C4-2B (cell line): ENCODE results near the gene SPSB1.

ENCODE experiments used
- H3K27ac ChIP-seq: fragments of 450-650 bp; 2 replicates; pipeline ENCODE4 v1.5.1; 2017
- ZFX ChIP-seq: fragments of 450-650 bp; IDR thresholded peaks from 2 replicates; pipeline ENCODE4 v1.6.1; 2017
- TF ChIP-seq, protein P1 (sequence below): fragments of 450-650 bp; conservative IDR thresholded peaks from 2 replicates; pipeline ENCODE4 v1.5.1; 2017; ENCODE audit warnings: mild to moderate bottlenecking

SPSB1 gene

GRCh38 chr1:9246841-9247785 is 45.6 kb upstream of the SPSB1 start:
- no peak overlapping the region for H3K27ac ChIP-seq
- TF ChIP-seq ZFX, result no peak
- TF ChIP-seq, protein P1, sequence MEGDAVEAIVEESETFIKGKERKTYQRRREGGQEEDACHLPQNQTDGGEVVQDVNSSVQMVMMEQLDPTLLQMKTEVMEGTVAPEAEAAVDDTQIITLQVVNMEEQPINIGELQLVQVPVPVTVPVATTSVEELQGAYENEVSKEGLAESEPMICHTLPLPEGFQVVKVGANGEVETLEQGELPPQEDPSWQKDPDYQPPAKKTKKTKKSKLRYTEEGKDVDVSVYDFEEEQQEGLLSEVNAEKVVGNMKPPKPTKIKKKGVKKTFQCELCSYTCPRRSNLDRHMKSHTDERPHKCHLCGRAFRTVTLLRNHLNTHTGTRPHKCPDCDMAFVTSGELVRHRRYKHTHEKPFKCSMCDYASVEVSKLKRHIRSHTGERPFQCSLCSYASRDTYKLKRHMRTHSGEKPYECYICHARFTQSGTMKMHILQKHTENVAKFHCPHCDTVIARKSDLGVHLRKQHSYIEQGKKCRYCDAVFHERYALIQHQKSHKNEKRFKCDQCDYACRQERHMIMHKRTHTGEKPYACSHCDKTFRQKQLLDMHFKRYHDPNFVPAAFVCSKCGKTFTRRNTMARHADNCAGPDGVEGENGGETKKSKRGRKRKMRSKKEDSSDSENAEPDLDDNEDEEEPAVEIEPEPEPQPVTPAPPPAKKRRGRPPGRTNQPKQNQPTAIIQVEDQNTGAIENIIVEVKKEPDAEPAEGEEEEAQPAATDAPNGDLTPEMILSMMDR, result no peak

GRCh38 chr1:9247894-9248293 is 44.8 kb upstream of the SPSB1 start:
- no peak for TF ChIP-seq ZFX
- TF ChIP-seq, protein P1, result no peak
- no peak overlapping the region for H3K27ac ChIP-seq

DNA sequence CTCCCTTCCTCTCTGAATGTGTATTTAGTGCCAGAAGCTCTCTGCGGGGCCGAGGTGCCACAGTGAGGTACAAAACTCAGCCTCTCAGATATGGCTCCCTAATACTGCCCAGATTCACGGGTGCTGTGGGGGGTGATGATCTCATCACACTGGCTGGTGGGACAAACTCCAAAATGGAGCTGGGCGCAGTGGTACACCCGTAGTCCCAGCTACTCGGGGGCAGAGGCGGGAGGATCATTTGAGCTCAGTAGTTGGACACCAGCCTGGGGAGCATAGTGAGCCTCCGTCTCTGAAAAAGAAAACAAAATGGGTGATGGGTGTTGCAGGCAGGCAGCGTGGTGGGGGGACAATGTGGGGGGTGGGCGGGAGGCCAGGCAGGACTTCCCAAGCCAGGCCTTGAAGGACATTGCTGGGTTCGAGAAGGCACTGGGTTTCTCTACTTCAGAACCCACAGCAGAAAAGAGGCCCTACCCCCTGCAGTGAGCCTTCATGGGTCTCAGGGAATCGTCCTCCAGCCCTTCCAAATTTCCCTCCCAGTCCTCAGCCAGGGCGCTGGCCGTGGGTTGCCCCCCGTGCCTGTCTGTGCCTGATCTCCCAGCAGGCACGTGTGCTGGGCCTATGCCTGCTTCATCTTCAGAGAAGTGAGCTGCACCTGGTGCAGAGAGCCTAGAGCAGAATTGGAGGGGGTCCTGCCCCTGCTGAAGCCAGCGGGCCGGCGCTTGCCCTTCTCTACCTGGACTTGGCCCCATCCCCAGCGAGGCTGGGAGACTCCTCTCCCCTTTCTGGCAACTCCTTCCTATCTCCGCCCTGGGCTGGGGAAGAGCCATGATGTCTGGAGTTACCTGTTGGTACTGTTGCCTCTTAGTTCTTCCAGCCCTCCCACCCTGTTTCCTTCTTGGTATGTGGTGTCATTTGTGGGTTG is 44.1 kb upstream of the SPSB1 start:
- no peak for TF ChIP-seq ZFX
- TF ChIP-seq, protein P1, result no peak
- no peak overlapping the region for H3K27ac ChIP-seq

DNA sequence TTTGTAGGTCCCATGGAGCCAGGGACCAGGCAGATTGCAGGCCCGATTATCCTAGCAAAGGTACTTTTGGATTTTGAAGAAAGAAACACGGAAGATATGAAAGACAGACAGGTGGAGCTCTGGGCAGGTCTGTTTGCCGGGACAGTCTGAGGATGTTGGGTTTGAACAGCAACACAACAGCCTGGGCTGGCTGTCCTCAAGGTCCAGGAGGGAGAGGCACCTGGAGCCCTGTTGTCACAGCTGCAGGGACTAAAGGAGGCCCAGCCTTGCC is 43.5 kb upstream of the SPSB1 start:
- no peak overlapping the region; the same call in 1 of the 2 replicates for H3K27ac ChIP-seq
- TF ChIP-seq ZFX, result no peak
- TF ChIP-seq, protein P1, result no peak

GRCh38 chr1:9249534-9250410 is 42.9 kb upstream of the SPSB1 start:
- peak overlapping the region; percentile 7; the same call in 1 of the 2 replicates for H3K27ac ChIP-seq
- no peak for TF ChIP-seq ZFX
- TF ChIP-seq, protein P1, result no peak; the same call in 1 of the 2 replicates

DNA sequence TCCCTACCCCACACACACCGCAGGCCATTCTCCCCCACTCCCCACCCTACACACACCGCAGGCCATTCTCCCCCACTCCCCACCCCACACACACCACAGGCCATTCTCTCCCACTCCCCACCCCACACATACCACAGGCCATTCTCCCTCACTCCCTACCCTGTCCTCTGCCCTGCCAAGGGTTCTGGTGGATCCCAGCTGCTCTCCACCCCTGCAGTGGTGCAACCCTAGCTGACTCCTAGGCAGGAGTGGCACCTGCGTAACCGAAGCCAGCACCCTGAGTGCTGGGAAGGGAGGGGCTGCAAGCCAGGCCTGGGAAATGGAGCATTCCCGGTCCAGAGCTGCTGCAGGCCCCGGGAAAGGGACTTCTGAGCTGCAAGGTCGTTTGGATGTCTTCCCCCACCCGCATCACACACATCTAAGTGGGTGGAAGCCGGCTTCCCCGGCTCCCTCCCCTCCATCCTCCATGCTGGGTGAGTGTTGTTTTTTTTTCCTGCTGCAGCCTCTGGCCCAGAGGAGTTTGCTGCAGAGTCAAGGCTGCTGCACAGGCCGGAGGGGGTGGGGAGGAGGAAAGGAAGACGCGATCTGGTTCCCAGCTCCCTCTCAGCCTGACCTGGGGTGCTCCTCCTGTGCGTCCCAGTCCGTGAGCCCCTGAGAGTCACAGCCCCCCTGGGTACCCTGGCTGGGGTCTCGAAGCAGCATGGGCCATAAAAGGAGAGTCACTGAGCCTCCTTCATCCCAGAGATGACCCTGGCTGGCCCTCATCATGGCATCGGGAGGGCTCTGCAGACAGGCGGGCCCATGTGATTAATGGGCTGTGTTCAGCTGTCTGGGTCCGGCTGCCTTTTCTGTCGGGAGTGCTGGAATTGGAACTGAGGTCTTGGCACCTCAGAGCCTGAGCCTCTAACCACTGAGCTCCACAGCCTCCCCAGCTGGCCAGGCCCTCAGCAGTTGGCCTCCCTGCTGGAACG is 42.0 kb upstream of the SPSB1 start:
- peak overlapping the region; percentile 63 for H3K27ac ChIP-seq

More for the DNA sequence above, 42.0 kb upstream of the SPSB1 start:
- TF ChIP-seq ZFX, result no peak
- TF ChIP-seq, protein P1, result no peak; the same call in 1 of the 2 replicates
